Neural cell (in vitro differentiated cells): Measurements from ENCODE around the gene STK36. TPM values are rescaled to one million over a fixed set of nuclear protein-coding genes. Genes with fewer than 3 reads are reported as not detected.

Experiments
- polyA plus RNA-seq: library from polyadenylated mRNA; depleted of rRNA; stranded (reverse); fragments of >200 nt; gene quantifications from 2 replicates; pipeline ENCODE4 v1.2.3, GENCODE V29; 2014

STK36 gene
- polyA plus RNA-seq, 1 donor from 2014 or later: 69.7 TPM

Other genes starting within 250 kb of the STK36 start
- gene USP37, start 103.7 kb upstream of the STK36 start, polyA plus RNA-seq: 16.5 and 20.2 TPM in 2 replicates
- gene CNOT9, start 103.2 kb upstream of the STK36 start, polyA plus RNA-seq: 72.1 and 94.7 TPM in 2 replicates
- 4.9 and 9.3 TPM in 2 replicates for gene PLCD4, start 64.2 kb upstream of the STK36 start, polyA plus RNA-seq
- 4.8 and 6.4 TPM in 2 replicates for gene ZNF142, start 12.5 kb upstream of the STK36 start, polyA plus RNA-seq
- 75.8 and 98.0 TPM in 2 replicates for gene BCS1L, start 12.4 kb upstream of the STK36 start, polyA plus RNA-seq
- gene RNF25, start 84 bp upstream of the STK36 start, polyA plus RNA-seq: 86.0 and 107 TPM in 2 replicates
- gene TTLL4, start 38.7 kb downstream of the STK36 start, polyA plus RNA-seq: 5.3 and 12.7 TPM in 2 replicates
- gene CYP27A1, start 110.1 kb downstream of the STK36 start, polyA plus RNA-seq: 0.90 TPM in 1 of 2 replicates, not detected in the other
- not detected in 2 replicates for gene PRKAG3, start 159.7 kb downstream of the STK36 start, polyA plus RNA-seq
- not detected in 2 replicates for gene WNT6, start 187.7 kb downstream of the STK36 start, polyA plus RNA-seq
- 0.14 and 0.20 TPM in 2 replicates for gene WNT10A, start 208.8 kb downstream of the STK36 start, polyA plus RNA-seq